Upper lobe of left lung (tissue), 4 donors: ENCODE results near the gene TGIF1.

Source experiments
- EP300 ChIP-seq, 4 donors: sonication (generic); formaldehyde crosslinking; IDR thresholded peaks; one replicate each; pipeline ENCODE4 v1.5.1; 2017; ENCODE audit warnings: antibody characterized with exemption in 4 of 4, control low read depth in 2 of 4
- POLR2AphosphoS5 ChIP-seq, 2 donors: sonication (generic); formaldehyde crosslinking; IDR thresholded peaks; one replicate each; pipeline ENCODE4 v1.5.1; 2017; ENCODE audit warnings: antibody characterized with exemption in 2 of 2

- TF ChIP-seq POLR2AphosphoS5 (IDR thresholded peaks at IDR 0.05) (no peak), EP300 (IDR thresholded peaks at IDR 0.05) (no peak)
Observed at GRCh38 chr18:3454365-3455089, 4.6 kb downstream of the TGIF1 start.
